Measurements from ENCODE around the gene PACS1.

DNA sequence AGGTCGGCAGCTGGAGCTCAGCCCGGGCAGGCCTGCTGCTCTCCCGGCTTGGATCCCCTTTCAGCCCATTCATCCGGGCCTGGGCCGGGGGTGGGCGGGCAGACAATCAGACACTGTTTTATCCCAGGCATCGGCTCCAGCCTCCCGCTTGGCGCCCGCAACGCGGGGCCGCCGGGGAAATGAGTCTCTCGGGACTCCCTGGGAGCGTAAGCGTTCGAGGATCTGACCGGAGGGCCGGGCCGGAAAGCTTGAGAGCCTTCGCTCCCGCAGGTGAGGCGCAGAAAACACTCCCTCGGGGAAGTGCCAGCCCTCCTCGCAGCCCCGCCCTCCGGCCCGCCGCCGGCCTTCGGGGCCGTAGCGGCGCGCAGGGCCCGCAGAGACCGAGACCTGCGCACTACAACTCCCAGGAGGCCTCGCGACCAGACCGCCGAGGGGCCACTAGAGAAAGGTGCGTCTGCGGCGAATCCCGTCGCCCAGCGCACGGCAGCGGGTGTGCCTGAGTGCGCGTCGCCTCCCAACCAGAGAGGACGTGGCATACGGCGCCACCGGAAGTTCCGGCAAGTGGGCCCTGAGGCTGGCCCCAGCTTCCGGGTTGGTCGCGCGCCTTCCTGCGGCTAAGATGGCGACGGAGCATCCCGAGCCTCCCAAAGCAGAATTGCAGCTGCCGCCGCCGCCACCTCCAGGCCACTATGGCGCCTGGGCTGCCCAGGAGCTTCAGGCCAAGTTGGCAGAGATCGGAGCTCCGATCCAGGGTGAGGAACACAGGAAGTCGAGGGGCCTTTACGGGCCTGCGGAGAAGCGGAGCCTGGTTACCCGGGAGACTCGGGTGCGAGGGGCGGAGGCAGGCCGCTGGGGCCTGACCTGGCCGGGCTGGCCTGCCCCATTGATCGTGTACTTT is 18.1 kb upstream of the PACS1 start, which contains the start of gene SF3B2:
- no peak for TF ChIP-seq CTCF (conservative IDR thresholded peaks at IDR 0.05)
- TF ChIP-seq EZH2 (IDR thresholded peaks at IDR 0.05; ENCODE audit: low read depth) = no peak
